A549 (cell line): ENCODE data around the gene RPL18. TPM values are rescaled to one million over a fixed set of nuclear protein-coding genes. Genes with fewer than 3 reads are reported as not detected.
A peak's percentile ranks its signal among the peaks of the same experiment; 100 is the strongest.

ENCODE experiments used
- ATAC-seq, 2 experiments: fragments of 200-7000 bp in 1 of 2; fragments of >200 bp in 1 of 2; cut with Nextera tagmentation in 1 of 2; cut with Tn5 transposase in 1 of 2; 3 replicates each; pipeline versions ENCODE4 v1.8.0 to v1.9.1; 2018 to 2020; ENCODE audit warnings: mild to moderate bottlenecking in 1 of 2, moderate library complexity in 1 of 2
- CTCF ChIA-PET: fragments of 300-600 bp; sonication (Branson Sonifier 250); formaldehyde crosslinking; extraction: SDS; loops from one replicate; lab custom pipeline; 2021; ENCODE audit warnings: antibody characterized with exemption, inconsistent platforms; lab: Yijun Ruan, JAX
- POLR2A ChIA-PET: fragments of 350-600 bp; formaldehyde crosslinking; extraction: SDS; loops from one replicate; lab custom pipeline; 2021; ENCODE audit warnings: antibody characterized with exemption, inconsistent platforms; lab: Yijun Ruan, JAX
- DNase-seq, 2 experiments: peaks; one replicate each; pipeline versions ENCODE4 v3.0.0 to v3.0.0-alpha.2; 2011 to 2016; ENCODE audit warnings: low read depth in 1 of 2, low spot score in 1 of 2
- FAIRE-seq: peaks from 2 replicates; lab custom pipeline; 2011; peaks lifted over from hg19 to GRCh38; lab: Jason Lieb, UNC
- H3K27ac ChIP-seq, 2 experiments: fragments of >200 bp; sonication (Bioruptor Twin); formaldehyde crosslinking; 3 replicates each; pipeline ENCODE4 v1.5.1; 2016 to 2017
- H3K4me1 ChIP-seq: fragments of >200 bp; sonication (Bioruptor Twin); formaldehyde crosslinking; 3 replicates; pipeline ENCODE4 v1.6.1; 2016
- H3K4me2 ChIP-seq: fragments of >200 bp; sonication (Bioruptor Twin); formaldehyde crosslinking; 3 replicates; pipeline ENCODE4 v1.6.1; 2016
- H3K4me3 ChIP-seq: fragments of >200 bp; sonication (Bioruptor Twin); formaldehyde crosslinking; 3 replicates; pipeline ENCODE4 v1.5.1; 2016
- H3K9me3 ChIP-seq: fragments of >200 bp; sonication (Bioruptor Twin); formaldehyde crosslinking; 3 replicates; pipeline ENCODE4 v1.6.1; 2016
- ATOH8 ChIP-seq: fragments of 250-450 bp; sonication (Bioruptor Pico); IDR thresholded peaks from 2 replicates; pipeline ENCODE4 v1.5.0; 2020; ENCODE audit warnings: low read depth, mild to moderate bottlenecking, moderate library complexity
- BCL3 ChIP-seq: fragments of >200 bp; sonication (Bioruptor Twin); formaldehyde crosslinking; IDR thresholded peaks from 3 replicates; pipeline ENCODE4 v1.6.1; 2016
- CBX2 ChIP-seq: fragments of 200-600 bp; sonication (generic); IDR thresholded peaks from 2 replicates; pipeline ENCODE4 v1.6.1; 2016; ENCODE audit warnings: low read depth, mild to moderate bottlenecking, borderline replicate concordance
- CBX8 ChIP-seq: fragments of 200-600 bp; sonication (generic); IDR thresholded peaks from 2 replicates; pipeline ENCODE4 v1.6.1; 2016
- CTCF ChIP-seq: fragments of >200 bp; sonication (Bioruptor Twin); formaldehyde crosslinking; IDR thresholded peaks from 3 replicates; pipeline ENCODE4 v1.5.1; 2016
- ESRRA ChIP-seq: fragments of 150-350 bp; IDR thresholded peaks from 2 replicates; pipeline ENCODE4 v1.6.1; 2014; ENCODE audit warnings: mild to moderate bottlenecking, low read length, borderline replicate concordance
- FOSB ChIP-seq: fragments of 250-450 bp; sonication (Bioruptor Pico); IDR thresholded peaks from 2 replicates; pipeline ENCODE4 v1.5.0; 2020; ENCODE audit warnings: mild to moderate bottlenecking, moderate library complexity
- HDAC2 ChIP-seq: fragments of 200-600 bp; sonication (generic); IDR thresholded peaks from 2 replicates; pipeline ENCODE4 v1.6.1; 2016
- HEYL ChIP-seq: fragments of 250-450 bp; sonication (Bioruptor Pico); IDR thresholded peaks from 2 replicates; pipeline ENCODE4 v1.8.0; 2021; ENCODE audit warnings: mild to moderate bottlenecking, moderate library complexity
- JUN ChIP-seq, 2 experiments: fragments of >200 bp; sonication (Bioruptor Twin); formaldehyde crosslinking; IDR thresholded peaks; 2 replicates in 1 of 2; 3 replicates in 1 of 2; pipeline ENCODE4 v1.6.1; 2016 to 2017
- JUNB ChIP-seq: fragments of >200 bp; sonication (Bioruptor Twin); formaldehyde crosslinking; IDR thresholded peaks from 2 replicates; pipeline ENCODE4 v1.6.1; 2016
- KDM1A ChIP-seq: fragments of 200-600 bp; sonication (generic); IDR thresholded peaks from 2 replicates; pipeline ENCODE4 v1.6.1; 2016; ENCODE audit warnings: low read depth, mild to moderate bottlenecking
- MAFK ChIP-seq: fragments of 450-650 bp; IDR thresholded peaks from 2 replicates; pipeline ENCODE4 v1.6.1; 2014; ENCODE audit not compliant: partially characterized antibody
- MYC ChIP-seq: IDR thresholded peaks from 2 replicates; pipeline ENCODE4 v1.6.1; 2012; ENCODE audit warnings: mild to moderate bottlenecking, inconsistent platforms, low read length, improper control_type of control experiment, borderline replicate concordance
- NFE2L2 ChIP-seq: fragments of 150-350 bp; conservative IDR thresholded peaks from 2 replicates; pipeline ENCODE4 v1.6.1; 2014; ENCODE audit warnings: low read length
- NPAS2 ChIP-seq: fragments of 250-450 bp; sonication (Bioruptor Pico); IDR thresholded peaks from 2 replicates; pipeline ENCODE4 v1.8.0; 2022; ENCODE audit warnings: mild to moderate bottlenecking, moderate library complexity, borderline replicate concordance
- PBX3 ChIP-seq: IDR thresholded peaks from 2 replicates; pipeline ENCODE4 v1.6.1; 2012
- PHF8 ChIP-seq: fragments of 200-600 bp; sonication (generic); IDR thresholded peaks from 2 replicates; pipeline ENCODE4 v1.6.1; 2016; ENCODE audit warnings: low read depth, mild to moderate bottlenecking, antibody characterized with exemption, moderate library complexity, borderline replicate concordance
- POLR2AphosphoS2 ChIP-seq: conservative IDR thresholded peaks from 2 replicates; pipeline ENCODE4 v1.6.1; 2012; ENCODE audit warnings: low read length, improper control_type of control experiment, inconsistent platforms
- RFX5 ChIP-seq: fragments of 450-650 bp; IDR thresholded peaks from 2 replicates; pipeline ENCODE4 v1.7.1; 2014; ENCODE audit warnings: antibody characterized with exemption, mild to moderate bottlenecking, moderate library complexity
- RNF2 ChIP-seq: fragments of 200-600 bp; sonication (generic); IDR thresholded peaks from 2 replicates; pipeline ENCODE4 v1.6.1; 2016; ENCODE audit warnings: low read depth, mild to moderate bottlenecking, antibody characterized with exemption, moderate library complexity, borderline replicate concordance
- TFCP2L1 ChIP-seq: fragments of 250-450 bp; sonication (Bioruptor Pico); IDR thresholded peaks from 2 replicates; pipeline ENCODE4 v1.5.0; 2021; ENCODE audit warnings: mild to moderate bottlenecking
- TP53 ChIP-seq: fragments of 250-450 bp; sonication (Bioruptor Pico); IDR thresholded peaks from 2 replicates; pipeline ENCODE4 v1.5.0; 2021; ENCODE audit warnings: mild to moderate bottlenecking, moderate library complexity
- USF2 ChIP-seq: fragments of 450-650 bp; IDR thresholded peaks from 2 replicates; pipeline ENCODE4 v1.6.1; 2014; ENCODE audit warnings: antibody characterized with exemption
- ZNF302 ChIP-seq: fragments of 250-450 bp; sonication (Bioruptor Pico); IDR thresholded peaks from 2 replicates; pipeline ENCODE4 v1.9.0; 2021; ENCODE audit warnings: inconsistent platforms, mild to moderate bottlenecking, moderate library complexity
- WGBS: methylation state at CpG from one replicate; pipeline ENCODE4 v1.1.6; 2017; ENCODE audit errors: missing lambda C conversion rate; 5-methylcytosine and 5-hydroxymethylcytosine counted together
- polyA minus RNA-seq: library from RNA; depleted of rRNA, polyadenylated mRNA; stranded (reverse); fragments of >200 nt; gene quantifications from 2 replicates; pipeline ENCODE4 v1.2.3, GENCODE V29; 2011; rRNA and poly(A)+ RNA removed
- polyA plus RNA-seq, 4 experiments: library from polyadenylated mRNA; depleted of rRNA in 3 of 4; stranded (reverse); fragments of >200 nt; fragmentation: RNase III in 1 of 4; extraction: RNeasy Plus Mini Kit Qiagen cat#74134 plus additional on column Dnase treatment in 1 of 4; gene quantifications; 2 replicates in 3 of 4; 3 replicates in 1 of 4; pipeline ENCODE4 v1.2.3, GENCODE V29; 2011 to 2017
- TF ChIP-seq, protein P1 (sequence below): fragments of 200-600 bp; sonication (generic); IDR thresholded peaks from 2 replicates; pipeline ENCODE4 v1.6.1; 2016; ENCODE audit warnings: antibody characterized with exemption, mild to moderate bottlenecking, moderate library complexity
- TF ChIP-seq, protein P2 (sequence below): IDR thresholded peaks from 2 replicates; pipeline ENCODE4 v1.6.1; 2012
- TF ChIP-seq, protein P3 (sequence below): fragments of >200 bp; sonication (Bioruptor Twin); formaldehyde crosslinking; IDR thresholded peaks from 2 replicates; pipeline ENCODE4 v1.6.1; 2016

Gene RPL18
- polyA plus RNA-seq (2011; rRNA removed) (1,390 and 1,780 TPM in 2 replicates), polyA plus RNA-seq (2017; fragmentation: RNase III; extraction: RNeasy Plus Mini Kit Qiagen cat#74134 plus additional on column Dnase treatment) (2,568 to 2,696 TPM (median 2,647 TPM) in 3 replicates), polyA minus RNA-seq (793 and 1,174 TPM in 2 replicates)
- 2,689 and 2,957 TPM in 2 replicates for polyA plus RNA-seq (2012; cell fraction: cytosol; rRNA removed)
- 2,348 and 2,474 TPM in 2 replicates for polyA plus RNA-seq (2012; cell fraction: nucleus; rRNA removed)

GRCh38 chr19:48618916-48619691 lies at the start of gene RPL18, which contains the start of gene SPHK2:
RPL18 (minus strand) TSS chr19:48619178; CDS start chr19:48619143, 35 bp downstream.
SPHK2 (plus strand) TSS chr19:48619506; CDS start chr19:48620515, 1,009 bp downstream.
- H3K9me3 ChIP-seq, result no peaks in the 10 kb centered on the region
- ChIA-PET CTCF (interaction anchor here (0.6 to 5.4 kb wide), 6 partner anchors 9 to 508 kb away, joined by 3 to 55 read pairs (median 6); partner anchors contain the start of genes CA11 and SPACA4), POLR2A (interaction anchor here (0.5 to 3.6 kb wide), 35 partner anchors 9 to 1229 kb away, joined by 3 to 70 read pairs (median 5); partner anchors contain the start of genes CA11, DBP, IZUMO1 and KDELR1)
- peak within 1 kb of the TSS; percentile 89 to 90 for H3K27ac ChIP-seq
- peak; percentile 99 to 100 for DNase-seq
- 1% methylated on average over 44 of the region's 69 CpGs for WGBS
- peak; percentile 95 for FAIRE-seq
- H3K4me1 ChIP-seq, result peaks cover 50% of the 10 kb centered on the region
- peak within 1 kb of the TSS; percentile 68 for H3K4me3 ChIP-seq
- H3K4me2 ChIP-seq, result peak within 1 kb of the TSS; percentile 92
- ATAC-seq, result peak; percentile 79 to 89
- peak; percentile 15; the same call in 1 of the 2 replicates for TF ChIP-seq PBX3
- no peak for TF ChIP-seq TP53 (CRISPR knock-in tag)
- TF ChIP-seq, protein P1, sequence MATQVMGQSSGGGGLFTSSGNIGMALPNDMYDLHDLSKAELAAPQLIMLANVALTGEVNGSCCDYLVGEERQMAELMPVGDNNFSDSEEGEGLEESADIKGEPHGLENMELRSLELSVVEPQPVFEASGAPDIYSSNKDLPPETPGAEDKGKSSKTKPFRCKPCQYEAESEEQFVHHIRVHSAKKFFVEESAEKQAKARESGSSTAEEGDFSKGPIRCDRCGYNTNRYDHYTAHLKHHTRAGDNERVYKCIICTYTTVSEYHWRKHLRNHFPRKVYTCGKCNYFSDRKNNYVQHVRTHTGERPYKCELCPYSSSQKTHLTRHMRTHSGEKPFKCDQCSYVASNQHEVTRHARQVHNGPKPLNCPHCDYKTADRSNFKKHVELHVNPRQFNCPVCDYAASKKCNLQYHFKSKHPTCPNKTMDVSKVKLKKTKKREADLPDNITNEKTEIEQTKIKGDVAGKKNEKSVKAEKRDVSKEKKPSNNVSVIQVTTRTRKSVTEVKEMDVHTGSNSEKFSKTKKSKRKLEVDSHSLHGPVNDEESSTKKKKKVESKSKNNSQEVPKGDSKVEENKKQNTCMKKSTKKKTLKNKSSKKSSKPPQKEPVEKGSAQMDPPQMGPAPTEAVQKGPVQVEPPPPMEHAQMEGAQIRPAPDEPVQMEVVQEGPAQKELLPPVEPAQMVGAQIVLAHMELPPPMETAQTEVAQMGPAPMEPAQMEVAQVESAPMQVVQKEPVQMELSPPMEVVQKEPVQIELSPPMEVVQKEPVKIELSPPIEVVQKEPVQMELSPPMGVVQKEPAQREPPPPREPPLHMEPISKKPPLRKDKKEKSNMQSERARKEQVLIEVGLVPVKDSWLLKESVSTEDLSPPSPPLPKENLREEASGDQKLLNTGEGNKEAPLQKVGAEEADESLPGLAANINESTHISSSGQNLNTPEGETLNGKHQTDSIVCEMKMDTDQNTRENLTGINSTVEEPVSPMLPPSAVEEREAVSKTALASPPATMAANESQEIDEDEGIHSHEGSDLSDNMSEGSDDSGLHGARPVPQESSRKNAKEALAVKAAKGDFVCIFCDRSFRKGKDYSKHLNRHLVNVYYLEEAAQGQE, result no peak; the same call in 1 of the 2 replicates
- TF ChIP-seq RFX5, result peak; percentile 76
- TF ChIP-seq ESRRA, result no peak
- TF ChIP-seq RNF2, result no peak
- TF ChIP-seq MYC, result peak; percentile 97
- TF ChIP-seq CBX2, result no peak
- no peak for TF ChIP-seq HEYL (CRISPR knock-in tag)
- TF ChIP-seq PHF8, result peak; percentile 97
- no peak for TF ChIP-seq MAFK
- TF ChIP-seq ATOH8 (CRISPR knock-in tag), result no peak
- TF ChIP-seq FOSB (CRISPR knock-in tag), result no peak
- no peak for TF ChIP-seq CBX8
- peak; percentile 98 for TF ChIP-seq BCL3
- TF ChIP-seq, protein P2, sequence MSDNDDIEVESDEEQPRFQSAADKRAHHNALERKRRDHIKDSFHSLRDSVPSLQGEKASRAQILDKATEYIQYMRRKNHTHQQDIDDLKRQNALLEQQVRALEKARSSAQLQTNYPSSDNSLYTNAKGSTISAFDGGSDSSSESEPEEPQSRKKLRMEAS, result peak; percentile 98
- no peak for TF ChIP-seq USF2
- peak; percentile 61 to 100 for TF ChIP-seq JUN (IDR thresholded peaks at IDR 0.05)
- no peak for TF ChIP-seq POLR2AphosphoS2
- no peak for TF ChIP-seq NPAS2 (CRISPR knock-in tag)
- no peak for TF ChIP-seq JUNB
- TF ChIP-seq CTCF, result no peak
- TF ChIP-seq, protein P3, sequence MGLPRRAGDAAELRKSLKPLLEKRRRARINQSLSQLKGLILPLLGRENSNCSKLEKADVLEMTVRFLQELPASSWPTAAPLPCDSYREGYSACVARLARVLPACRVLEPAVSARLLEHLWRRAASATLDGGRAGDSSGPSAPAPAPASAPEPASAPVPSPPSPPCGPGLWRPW, result no peak
- TF ChIP-seq TFCP2L1 (CRISPR knock-in tag), result peak; percentile 76; the same call in 1 of the 2 replicates
- no peak for TF ChIP-seq ZNF302 (CRISPR knock-in tag)
- no peak for TF ChIP-seq NFE2L2
- TF ChIP-seq KDM1A, result no peak
- TF ChIP-seq HDAC2, result no peak
